C4-2B (cell line): ENCODE data around the gene VCAM1.

Experiments
- H3K27ac ChIP-seq: fragments of 450-650 bp; 2 replicates; pipeline ENCODE4 v1.5.1; 2017
- ZFX ChIP-seq: fragments of 450-650 bp; IDR thresholded peaks from 2 replicates; pipeline ENCODE4 v1.6.1; 2017
- TF ChIP-seq, protein P1 (sequence below): fragments of 450-650 bp; conservative IDR thresholded peaks from 2 replicates; pipeline ENCODE4 v1.5.1; 2017; ENCODE audit warnings: mild to moderate bottlenecking

Gene VCAM1, protein sequence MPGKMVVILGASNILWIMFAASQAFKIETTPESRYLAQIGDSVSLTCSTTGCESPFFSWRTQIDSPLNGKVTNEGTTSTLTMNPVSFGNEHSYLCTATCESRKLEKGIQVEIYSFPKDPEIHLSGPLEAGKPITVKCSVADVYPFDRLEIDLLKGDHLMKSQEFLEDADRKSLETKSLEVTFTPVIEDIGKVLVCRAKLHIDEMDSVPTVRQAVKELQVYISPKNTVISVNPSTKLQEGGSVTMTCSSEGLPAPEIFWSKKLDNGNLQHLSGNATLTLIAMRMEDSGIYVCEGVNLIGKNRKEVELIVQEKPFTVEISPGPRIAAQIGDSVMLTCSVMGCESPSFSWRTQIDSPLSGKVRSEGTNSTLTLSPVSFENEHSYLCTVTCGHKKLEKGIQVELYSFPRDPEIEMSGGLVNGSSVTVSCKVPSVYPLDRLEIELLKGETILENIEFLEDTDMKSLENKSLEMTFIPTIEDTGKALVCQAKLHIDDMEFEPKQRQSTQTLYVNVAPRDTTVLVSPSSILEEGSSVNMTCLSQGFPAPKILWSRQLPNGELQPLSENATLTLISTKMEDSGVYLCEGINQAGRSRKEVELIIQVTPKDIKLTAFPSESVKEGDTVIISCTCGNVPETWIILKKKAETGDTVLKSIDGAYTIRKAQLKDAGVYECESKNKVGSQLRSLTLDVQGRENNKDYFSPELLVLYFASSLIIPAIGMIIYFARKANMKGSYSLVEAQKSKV

DNA sequence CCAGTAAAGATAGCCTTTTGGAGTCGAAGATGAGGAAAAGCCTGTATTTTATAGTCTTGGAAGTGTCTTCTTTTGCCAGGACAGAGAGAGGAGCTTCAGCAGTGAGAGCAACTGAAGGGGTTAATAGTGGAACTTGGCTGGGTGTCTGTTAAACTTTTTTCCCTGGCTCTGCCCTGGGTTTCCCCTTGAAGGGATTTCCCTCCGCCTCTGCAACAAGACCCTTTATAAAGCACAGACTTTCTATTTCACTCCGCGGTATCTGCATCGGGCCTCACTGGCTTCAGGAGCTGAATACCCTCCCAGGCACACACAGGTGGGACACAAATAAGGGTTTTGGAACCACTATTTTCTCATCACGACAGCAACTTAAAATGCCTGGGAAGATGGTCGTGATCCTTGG lies at the start of gene VCAM1:
VCAM1 (plus strand) TSS at position 253 of the 400 bp plus-strand sequence; CDS start at position 372, 119 bp downstream.
- H3K27ac ChIP-seq = no peak within 1 kb of the TSS
- TF ChIP-seq, protein P1, sequence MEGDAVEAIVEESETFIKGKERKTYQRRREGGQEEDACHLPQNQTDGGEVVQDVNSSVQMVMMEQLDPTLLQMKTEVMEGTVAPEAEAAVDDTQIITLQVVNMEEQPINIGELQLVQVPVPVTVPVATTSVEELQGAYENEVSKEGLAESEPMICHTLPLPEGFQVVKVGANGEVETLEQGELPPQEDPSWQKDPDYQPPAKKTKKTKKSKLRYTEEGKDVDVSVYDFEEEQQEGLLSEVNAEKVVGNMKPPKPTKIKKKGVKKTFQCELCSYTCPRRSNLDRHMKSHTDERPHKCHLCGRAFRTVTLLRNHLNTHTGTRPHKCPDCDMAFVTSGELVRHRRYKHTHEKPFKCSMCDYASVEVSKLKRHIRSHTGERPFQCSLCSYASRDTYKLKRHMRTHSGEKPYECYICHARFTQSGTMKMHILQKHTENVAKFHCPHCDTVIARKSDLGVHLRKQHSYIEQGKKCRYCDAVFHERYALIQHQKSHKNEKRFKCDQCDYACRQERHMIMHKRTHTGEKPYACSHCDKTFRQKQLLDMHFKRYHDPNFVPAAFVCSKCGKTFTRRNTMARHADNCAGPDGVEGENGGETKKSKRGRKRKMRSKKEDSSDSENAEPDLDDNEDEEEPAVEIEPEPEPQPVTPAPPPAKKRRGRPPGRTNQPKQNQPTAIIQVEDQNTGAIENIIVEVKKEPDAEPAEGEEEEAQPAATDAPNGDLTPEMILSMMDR = no peak

DNA sequence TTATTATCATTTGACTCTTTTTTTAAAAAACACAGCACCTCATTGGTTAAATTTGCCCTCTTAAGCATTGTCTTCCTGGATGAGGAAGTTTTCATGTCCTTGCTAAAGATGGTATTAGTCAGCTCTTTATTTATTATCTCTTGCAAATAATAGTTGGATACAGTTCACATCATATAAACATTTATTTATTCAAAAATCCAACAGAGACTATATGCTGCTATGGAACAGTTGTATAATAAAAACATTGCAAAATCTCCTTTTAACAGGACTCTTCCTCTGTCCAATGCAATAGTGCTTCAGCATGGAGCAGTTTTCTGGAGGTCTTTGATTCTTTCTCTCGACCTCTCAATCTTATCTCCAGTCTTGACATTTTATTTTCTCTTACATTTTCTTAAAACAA lies 49.5 kb upstream of the VCAM1 start:
- H3K27ac ChIP-seq = no peak overlapping the region
- no peak for TF ChIP-seq ZFX
- TF ChIP-seq, protein P1 = no peak

DNA sequence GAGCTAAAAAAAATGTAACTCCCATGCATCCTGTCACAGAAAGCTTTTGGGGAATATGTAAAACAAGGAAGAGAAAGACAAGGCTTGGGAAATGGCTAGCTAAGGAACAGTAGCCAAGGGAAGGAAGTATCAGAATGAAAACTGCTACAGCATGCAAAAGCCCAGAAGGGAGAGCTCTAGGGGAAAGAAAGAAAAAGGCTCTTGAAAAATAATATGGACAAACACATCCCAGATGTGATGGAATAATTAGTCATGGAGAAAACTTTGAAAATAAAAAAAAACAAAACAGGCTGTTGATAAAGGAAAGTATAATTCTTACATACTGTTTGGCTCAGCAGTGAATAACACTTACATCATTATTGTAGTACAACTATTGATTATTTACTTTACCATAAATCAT lies 47.9 kb upstream of the VCAM1 start:
- TF ChIP-seq ZFX = no peak
- TF ChIP-seq, protein P1 = no peak
- no peak overlapping the region for H3K27ac ChIP-seq

DNA sequence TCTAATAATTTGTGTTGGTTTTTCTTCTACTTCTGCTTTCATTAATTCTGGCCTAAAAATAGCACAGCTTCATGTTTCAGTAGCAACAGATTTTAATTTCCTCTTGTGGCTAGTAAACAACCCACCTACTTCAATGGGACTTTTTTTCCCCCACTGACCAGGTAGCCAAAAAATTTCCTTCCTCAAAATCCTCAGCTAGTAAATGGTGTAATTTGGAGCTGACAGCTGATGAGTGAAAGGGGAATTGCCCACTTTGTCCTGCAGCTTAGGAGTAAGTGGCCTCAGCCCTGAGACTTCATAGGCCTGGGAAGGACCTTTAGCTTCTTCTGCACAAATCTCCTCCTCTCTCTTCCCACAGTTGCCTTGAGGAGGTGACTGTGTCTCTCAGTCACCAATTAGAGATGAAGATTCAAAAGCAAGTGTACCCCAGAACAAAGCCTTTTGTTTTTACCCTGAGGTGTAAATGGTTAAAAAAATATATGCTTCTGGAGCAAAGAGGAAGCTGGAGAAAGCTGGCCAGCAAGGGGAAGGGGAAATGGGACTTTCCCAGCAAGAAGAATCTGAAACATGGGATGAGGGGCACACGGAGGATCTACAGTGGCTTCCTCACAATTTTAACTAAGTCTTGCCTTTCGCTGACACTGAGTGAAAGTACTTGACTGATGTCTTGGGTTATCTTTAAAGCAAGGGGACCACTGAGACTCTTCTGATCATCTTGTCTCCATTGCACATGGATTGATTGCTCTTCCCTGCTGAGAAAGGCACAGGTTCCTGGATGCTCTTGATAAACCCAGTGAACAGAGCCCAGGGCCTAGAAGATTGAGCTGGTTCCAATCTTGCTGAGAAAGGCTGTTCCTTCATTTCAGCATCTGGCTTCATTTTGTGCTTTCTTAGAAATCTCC lies 35.8 kb upstream of the VCAM1 start:
- no peak for TF ChIP-seq ZFX
- TF ChIP-seq, protein P1 = no peak
- H3K27ac ChIP-seq = no peak overlapping the region

DNA sequence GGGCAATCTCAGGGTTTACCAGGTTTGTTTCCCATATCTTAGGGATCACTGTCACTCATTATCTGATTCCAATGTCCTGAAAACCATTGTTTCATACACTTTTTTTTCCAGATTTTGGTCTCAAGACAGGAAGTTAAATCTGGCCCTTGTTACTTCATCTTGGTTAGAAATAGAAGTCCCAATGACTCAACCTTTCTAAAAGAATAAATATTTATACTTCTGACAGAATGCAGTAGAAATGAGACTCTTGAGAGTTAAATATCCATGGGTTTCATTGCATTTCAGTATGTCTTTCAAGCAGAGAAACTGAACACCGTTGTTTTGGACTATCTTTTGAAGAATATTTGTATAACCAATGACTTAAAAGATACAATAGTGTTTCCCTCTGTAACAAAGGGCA lies 19.8 kb upstream of the VCAM1 start:
- TF ChIP-seq, protein P1 = no peak
- no peak for TF ChIP-seq ZFX
- no peak overlapping the region for H3K27ac ChIP-seq

DNA sequence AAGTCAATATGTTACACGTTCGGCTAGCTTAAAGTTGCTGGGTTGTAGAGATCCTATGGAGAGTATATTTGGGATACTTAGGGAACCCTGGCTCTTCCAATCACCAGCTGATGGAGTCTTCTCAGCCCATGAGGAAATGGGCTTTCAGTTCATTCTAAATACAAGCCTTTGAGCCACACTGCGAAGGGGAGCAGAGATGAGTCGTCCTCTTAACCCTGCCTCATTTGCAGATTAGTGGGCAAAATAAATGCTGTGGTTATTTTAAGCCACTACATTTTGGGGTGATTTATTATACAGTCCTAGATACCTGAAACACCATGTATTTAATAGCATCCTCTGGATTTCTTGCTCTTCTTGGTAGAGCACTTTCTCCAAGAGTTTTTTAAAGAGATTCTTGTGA lies 19.0 kb upstream of the VCAM1 start:
- H3K27ac ChIP-seq = no peak overlapping the region
- TF ChIP-seq, protein P1 = no peak
